IPS DF 4.7 (cell line): ENCODE data around the gene CEACAM19.

Experiments
- DNase-seq: peaks from one replicate; pipeline ENCODE4 v3.0.0-alpha.2; 2013; ENCODE audit warnings: low spot score; ENCODE audit errors: extremely low read depth

CEACAM19 gene

GRCh38 chr19:44722131-44723121 lies 51.1 kb downstream of the CEACAM19 start:
- no peak for DNase-seq

- no peak for DNase-seq
Measured at GRCh38 chr19:44723299-44723951, 52.1 kb downstream of the CEACAM19 start.

- DNase-seq = no peak
Measured at GRCh38 chr19:44723952-44724319, 52.7 kb downstream of the CEACAM19 start.

- DNase-seq = no peak
Measured at GRCh38 chr19:44725251-44725650, 54.0 kb downstream of the CEACAM19 start.

GRCh38 chr19:44725684-44726083 lies 54.4 kb downstream of the CEACAM19 start:
- no peak for DNase-seq

DNA sequence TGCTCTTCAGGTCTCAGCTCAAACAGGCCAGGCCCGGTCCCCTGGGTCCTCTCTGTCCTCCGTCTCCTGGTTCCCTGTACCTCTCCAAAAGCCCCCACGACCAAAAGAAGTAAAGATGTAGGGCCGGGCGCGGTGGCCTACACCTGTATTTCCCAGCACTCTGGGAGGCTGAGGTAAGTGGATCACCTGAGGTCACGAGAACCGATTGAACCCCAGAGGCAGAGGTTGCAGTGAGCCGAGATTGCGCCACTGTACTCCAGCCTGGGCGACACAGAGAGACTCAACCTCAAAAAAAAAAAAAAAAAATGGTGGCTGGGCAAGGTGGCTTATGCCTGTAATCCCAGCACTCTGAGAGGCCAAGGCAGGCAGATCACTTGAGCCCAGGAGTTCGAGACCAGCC lies 55.2 kb downstream of the CEACAM19 start:
- no peak for DNase-seq

GRCh38 chr19:44728178-44728577 lies 56.9 kb downstream of the CEACAM19 start:
- DNase-seq = no peak

DNA sequence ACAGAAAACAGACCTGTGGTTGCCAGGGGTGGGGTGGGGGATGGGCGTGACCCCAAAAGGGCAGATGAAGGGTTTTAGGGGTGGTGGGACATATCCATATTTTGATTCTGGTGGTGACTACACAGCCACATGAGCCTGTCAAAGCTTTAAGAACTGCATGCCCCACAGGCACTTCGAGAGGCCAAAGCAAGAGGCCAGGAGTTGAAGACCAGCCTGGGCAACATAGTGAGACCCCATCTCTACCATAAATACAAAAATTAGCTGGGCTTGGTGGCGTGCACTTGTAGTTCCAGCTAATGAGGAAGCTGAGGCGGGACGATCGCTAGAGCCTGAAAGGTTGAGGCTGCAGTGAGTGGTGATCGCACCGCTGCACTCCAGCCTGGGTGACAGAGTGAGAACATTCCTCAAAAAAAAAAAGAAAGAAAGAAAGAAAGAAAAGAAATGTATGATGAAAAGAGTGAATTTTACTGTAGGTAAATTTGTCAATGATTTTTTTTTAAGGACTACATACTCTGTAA lies 58.3 kb downstream of the CEACAM19 start:
- DNase-seq = no peak

- no peak for DNase-seq
Measured at GRCh38 chr19:44731081-44731480, 59.8 kb downstream of the CEACAM19 start.

GRCh38 chr19:44731622-44732021 lies 60.3 kb downstream of the CEACAM19 start:
- DNase-seq = no peak

DNA sequence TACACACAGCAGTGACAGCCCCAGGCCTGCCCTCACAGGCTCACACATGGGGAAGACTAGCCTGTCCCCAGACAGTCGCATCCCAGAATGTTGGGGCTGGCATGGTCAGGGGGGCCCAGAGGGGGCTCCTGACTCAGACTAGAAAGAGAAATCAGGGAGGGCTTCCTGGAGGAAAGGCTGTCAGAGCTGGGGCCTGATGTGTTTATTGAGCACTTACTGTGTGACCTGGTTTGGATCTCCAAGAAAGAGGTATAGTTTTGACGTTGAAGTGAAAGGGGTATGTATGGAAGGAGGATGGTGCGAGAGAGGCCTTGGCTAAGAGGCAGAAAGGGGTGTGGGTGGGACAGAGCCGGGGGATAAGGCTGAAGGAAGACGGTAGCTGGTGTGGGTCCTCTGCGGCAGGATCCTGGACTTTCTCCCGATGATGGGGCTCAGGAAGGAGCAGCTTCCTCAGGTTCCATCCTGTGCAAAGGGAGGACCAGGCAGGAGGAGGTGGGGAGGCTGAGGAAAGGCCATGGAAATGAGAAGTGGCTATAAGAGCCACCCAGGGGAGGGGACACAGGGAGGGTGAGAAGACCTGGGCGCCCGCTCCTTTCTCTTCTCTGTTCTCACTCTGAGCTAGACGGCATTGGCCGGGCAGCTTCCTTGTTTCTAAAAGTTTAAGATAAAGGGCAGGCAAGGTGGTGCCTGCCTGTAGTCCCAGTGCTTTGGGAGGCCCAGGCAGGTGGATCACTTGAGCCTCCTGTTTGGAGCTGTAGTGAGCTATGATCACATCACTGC lies 61.1 kb downstream of the CEACAM19 start:
- no peak for DNase-seq
